Adipose tissue (tissue), 3 donors: ENCODE results near the gene MAP4. TPM values are rescaled to one million over a fixed set of nuclear protein-coding genes. Genes with fewer than 3 reads are reported as not detected.
"Not testable (repeated sequence)": the region's sequence is repeated elsewhere in the genome, so short reads cannot be mapped to it uniquely, and the experiment has no call there.

Source experiments
- H3K27ac ChIP-seq: one replicate; pipeline ENCODE4 v1.5.1; 2013; ENCODE audit warnings: low read depth, low read length
- WGBS, 3 donors: extraction: QIAGEN DNeasy Blood & Tissue Kit; methylation state at CpG; one replicate each; pipeline ENCODE4 v1.1.7; 2013; 5-methylcytosine and 5-hydroxymethylcytosine counted together
- polyA plus RNA-seq, 3 donors: library from polyadenylated mRNA; stranded (reverse); fragments of 200-250 nt; gene quantifications; one replicate each; pipeline ENCODE4 v1.2.3, GENCODE V29; 2013
- donor health status: healthy with polysubstance abuse.
- donor health status: Bipolar disorder and iron deficiency.
- donor health status: healthy.

MAP4 gene, protein sequence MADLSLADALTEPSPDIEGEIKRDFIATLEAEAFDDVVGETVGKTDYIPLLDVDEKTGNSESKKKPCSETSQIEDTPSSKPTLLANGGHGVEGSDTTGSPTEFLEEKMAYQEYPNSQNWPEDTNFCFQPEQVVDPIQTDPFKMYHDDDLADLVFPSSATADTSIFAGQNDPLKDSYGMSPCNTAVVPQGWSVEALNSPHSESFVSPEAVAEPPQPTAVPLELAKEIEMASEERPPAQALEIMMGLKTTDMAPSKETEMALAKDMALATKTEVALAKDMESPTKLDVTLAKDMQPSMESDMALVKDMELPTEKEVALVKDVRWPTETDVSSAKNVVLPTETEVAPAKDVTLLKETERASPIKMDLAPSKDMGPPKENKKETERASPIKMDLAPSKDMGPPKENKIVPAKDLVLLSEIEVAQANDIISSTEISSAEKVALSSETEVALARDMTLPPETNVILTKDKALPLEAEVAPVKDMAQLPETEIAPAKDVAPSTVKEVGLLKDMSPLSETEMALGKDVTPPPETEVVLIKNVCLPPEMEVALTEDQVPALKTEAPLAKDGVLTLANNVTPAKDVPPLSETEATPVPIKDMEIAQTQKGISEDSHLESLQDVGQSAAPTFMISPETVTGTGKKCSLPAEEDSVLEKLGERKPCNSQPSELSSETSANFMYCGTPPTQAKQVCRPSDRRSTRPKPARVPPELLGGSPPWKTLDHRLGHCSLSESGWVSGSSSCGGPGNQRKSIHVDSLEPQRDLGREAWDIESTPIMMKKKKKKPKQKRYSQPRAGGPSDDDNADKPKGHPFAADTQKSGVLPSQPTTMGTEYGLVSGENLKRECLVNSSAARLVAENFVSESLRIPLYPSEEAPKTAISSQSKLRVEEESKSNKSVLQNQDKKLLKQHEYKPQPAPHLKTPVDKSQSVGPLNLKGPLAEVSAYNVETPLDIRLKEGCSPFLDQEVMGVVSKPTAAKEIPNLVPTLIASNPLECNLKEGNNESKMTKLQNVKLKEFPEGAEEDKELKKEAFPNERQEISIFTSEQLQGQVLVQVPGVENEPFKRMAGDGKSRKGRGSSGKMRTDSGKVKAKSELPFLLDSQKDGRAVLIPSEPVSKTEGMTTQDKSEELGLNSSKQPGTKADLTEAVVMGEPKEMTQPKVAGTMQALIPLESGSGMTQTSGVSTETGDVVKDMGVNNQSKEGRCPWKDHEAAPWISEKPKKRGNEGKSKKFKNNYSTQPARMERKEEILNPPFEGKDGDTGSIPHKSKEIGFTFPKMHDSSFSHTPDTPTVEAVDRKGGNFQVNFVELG (N-terminal part only)
- 100 to 1,000 TPM in 2 of 3 donors, 10 to 100 TPM in 1; 46.3 to 186 (median 107) TPM for polyA plus RNA-seq

DNA sequence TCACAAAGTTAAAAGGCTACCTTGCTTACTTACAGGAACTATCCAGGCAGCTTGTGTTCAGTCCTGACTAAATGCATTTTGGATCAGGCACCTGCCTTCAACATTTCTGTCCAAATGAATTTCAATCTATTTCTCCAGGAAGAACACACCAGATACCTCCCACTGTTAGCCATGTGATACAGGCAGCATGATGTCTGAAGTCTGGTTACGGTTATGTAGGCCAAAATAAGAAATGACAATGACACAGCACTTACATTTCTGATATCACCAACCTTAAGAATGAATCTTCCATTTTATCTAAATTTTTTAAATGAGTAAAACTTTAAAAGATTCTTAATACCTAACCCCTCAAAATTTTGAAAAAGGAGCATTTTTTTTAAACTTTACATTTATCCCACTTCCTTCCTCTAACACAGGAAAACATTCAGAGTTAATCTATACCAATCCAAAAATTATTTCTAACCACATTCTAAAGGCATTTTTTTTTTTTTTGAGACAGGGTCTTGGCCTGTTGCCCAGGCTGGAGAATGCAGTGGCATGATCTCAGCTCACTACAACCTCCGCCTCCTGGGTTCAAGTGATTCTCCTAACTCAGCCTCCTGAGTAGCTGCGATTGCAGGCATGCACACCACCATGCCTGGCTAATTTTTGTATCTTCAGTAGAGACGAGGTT, at the start of gene MAP4:
Gene MAP4 (minus strand): TSS at position 116 of the 673 bp plus-strand sequence. CDS start 17,556 bp downstream, outside the sequence.
- 52% methylated on average over 4 of the region's 4 CpGs for WGBS, 3 donors
- no peak within 1 kb of the TSS for H3K27ac ChIP-seq

DNA sequence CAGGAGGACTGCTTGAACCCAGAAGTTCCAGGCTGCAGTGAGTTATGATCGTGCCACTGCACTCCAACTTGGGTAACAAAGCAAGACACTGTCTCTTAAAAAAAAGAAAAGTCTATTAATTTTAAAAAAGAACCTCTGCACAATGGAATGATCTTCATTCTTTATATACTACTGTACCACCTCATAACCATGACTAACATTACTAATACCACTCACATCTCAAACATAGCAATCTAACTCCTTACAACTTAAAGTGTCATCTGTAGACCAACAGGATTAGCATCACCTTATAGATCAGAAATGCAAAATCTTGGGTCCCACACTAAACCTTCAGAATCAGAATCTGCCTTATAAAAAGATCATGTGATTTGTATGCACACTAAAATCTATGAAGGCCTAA, 48.8 kb upstream of the MAP4 start:
- 81 to 96% (median 96%) methylated on average over 1 of the region's 1 CpG for WGBS, 3 donors
- no peak overlapping the region for H3K27ac ChIP-seq

DNA sequence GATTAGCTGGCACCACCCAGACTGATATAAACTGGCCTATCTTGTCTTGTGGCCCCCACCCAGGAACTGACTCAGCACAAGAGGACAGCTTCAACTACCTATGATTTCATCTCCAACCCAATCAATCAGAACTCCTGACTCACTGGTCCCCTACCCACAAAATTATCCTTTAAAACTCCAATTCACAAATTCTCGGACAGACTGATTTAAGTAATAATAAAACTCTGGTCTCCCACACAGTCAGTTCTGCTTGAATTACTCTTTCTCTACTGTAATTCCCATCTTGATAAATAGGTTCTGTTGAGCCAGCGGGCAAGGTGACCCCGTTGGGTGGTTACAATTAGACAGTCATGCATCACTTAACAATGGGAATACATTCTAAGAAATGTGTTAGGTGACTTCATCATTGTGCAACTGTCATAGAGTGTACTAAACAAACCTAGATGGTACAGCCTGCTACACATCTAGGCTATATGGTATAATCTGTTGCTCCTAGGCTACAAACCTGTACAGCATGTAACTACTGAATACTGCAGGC, 48.1 kb upstream of the MAP4 start:
- 80 to 82% (median 81%) methylated on average over 3 of the region's 3 CpGs for WGBS, 3 donors
- H3K27ac ChIP-seq: no peak overlapping the region

DNA sequence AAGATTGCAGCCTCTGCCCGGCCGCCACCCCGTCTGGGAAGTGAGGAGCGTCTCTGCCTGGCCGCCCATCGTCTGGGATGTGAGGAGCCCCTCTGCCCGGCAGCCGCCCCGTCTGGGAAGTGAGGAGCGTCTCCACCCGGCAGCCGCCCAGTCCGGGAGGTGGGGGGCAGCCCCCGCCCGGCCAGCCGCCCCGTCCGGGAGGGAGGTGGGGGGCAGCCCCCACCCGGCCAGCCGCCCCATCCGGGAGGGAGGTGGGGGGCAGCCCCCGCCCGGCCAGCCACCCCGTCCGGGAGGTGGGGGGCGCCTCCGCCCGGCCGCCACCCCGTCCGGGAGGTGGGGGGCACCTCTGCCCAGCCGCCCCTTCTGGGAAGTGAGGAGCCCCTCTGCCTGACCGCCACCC, 45.4 kb upstream of the MAP4 start:
- not testable (repeated sequence) for H3K27ac ChIP-seq
- 93 to 97% (median 96%) methylated on average over 19 to 29 of the region's 33 CpGs for WGBS, 3 donors

DNA sequence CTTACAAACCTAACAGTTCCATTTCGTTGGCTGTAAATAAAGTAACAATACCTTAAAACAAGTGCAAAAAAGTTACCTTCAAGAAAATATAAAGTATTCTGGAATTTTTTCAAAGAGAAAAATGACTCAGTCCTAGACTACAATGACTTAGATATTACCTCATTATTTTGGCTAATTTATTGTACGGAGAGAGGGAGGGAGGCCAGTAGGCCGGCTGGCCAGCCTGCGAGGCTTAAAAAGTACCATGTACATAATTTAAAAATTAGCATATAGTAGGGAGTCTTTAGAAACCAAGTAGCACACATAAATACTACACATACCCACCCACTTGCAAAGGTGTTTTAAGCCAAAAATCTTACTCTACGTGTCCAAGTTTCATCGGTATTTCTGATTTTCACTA, 41.9 kb upstream of the MAP4 start:
- H3K27ac ChIP-seq: no peak overlapping the region
- WGBS, 3 donors: 75 to 86% (median 82%) methylated on average over 6 of the region's 6 CpGs

DNA sequence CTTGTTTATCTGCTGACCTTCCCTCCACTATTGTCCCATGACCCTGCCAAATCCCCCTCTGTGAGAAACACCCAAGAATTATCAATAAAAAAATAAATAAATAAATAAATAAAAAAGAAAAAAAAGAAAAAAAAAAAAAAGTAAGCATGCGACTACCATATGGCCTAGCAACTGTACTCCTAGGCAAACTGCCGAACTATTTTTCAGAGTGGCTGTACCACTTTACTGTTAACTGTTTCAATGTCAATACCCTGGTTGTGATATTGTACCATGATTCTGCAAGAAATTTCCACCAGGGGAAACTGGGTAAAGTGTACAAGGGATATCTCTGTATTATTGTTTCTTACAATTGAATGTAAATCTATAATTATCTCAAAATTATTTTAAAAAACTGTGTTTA, 41.3 kb upstream of the MAP4 start:
- H3K27ac ChIP-seq: no peak overlapping the region
- 18 to 81% (median 61%) methylated on average over 2 of the region's 2 CpGs for WGBS, 3 donors

DNA sequence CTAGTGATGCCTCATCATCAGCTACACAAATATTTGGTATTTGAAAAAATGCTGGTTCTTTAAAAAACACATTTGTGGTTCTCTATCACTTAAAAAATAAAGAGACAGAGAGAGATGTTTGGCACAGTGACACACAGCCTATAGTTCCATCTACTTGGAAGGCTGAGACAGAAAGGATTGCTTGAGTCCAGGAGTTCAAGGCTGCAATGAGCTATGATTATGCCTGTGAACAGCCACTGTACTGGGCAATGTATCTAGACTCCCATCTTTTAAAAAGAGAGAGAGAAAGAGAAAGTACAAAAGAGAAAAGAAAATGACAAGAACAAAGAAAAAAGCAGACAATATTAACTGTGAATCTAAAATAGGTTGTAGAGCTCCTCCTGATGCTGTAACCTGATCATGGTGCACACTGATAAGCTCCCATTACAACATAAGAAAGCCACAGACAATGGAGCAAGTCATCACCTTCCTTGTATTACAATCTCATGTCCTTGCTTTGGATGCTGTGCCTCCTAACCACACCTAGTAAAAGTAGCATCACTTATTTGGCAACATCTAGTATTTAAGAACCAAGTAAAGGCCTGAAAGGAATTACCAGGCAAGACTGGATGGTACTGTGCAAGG, 31.7 kb upstream of the MAP4 start:
- H3K27ac ChIP-seq: no peak overlapping the region

DNA sequence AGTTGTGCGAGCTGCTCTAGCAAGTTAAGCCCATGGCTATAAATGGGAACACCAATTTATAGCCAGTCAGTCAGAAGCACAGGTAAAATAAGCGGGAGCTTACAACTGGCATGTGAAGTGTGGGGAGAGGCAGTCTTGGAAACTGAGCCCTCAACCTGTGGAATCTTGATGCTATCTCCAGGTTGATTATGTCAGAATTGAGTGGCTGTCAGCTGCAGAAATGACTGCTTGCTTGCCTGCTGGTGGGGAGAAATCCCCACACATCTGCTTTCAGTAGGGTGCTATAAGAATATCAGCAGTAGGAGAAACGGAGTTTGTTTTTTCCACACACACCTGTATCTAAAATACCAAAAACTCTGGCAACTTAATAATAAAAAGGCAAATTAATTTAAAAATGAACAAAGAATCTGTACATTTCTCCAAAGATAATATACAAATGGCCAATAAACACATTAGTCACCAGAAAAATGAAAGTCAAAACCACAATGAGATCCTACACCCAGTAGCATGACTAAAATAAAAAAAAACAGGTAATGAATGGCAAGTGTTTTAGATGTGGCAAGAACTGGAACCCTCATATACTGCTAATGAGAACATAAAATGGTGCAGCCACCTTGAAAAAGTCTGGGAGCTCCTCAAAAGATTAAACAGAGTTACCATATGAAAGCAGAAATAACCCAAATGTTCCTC, 26.0 kb upstream of the MAP4 start:
- no peak overlapping the region for H3K27ac ChIP-seq
- WGBS, 3 donors: 92 to 95% (median 95%) methylated on average over 3 of the region's 3 CpGs

DNA sequence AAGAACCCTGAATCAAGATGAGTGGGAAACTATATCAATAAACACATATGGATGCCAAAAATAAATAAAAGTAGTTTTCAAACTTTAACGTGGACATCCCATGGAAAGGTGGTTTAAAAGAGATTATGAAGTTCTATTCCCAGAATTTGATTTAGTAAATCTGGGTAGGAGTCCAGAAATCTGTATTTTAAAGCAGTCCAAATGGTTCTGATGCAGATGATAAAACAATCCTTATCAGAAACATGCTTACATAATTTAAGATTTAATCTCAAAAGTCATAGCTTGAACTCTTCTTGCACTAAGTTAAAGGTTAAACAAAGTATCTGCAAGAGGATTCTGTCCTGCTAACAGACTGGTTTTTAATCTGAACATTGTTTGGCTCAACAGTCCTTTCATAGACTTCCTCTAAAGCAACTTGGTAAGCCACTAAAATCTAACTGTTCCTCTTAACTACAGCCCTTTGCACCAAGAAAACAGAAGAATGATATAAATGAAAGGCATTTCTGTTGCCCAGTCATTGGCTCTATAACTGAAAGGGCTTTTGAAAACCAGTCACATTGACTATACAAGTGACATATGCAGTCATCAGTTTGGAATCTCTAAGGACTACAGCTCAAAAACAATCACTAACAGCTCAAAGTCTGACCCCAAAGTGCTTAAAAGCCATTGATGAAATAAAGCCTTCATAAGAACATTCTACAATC, 23.4 kb upstream of the MAP4 start:
- whole genome bisulfite sequencing, 3 donors: 3 to 8% (median 5%) methylated on average over 1 of the region's 1 CpG
- H3K27ac ChIP-seq: no peak overlapping the region

DNA sequence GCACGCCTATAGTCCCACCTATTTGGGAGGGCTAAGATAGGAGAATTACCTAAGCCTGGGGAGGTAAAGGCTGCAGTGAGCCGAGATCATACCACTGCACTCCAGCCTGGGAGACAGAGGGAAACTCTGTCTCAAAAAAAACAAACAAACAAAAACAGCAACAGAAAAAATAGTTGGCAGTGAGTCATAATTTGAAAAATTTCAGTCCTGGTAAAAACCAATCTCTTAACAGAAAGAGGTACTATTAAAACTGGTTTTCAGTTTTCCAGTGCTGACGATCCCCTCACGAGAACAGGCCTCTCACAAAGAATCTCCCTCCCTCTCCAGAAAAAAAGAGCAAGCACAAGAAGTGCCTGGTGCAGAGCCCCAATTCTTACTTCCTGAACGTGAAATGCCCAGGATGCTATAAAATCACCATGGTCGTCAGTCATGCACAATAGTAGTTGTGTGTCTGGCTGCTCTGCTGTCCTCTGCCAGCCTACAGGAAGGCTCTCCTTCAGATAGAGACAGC, 22.8 kb upstream of the MAP4 start:
- no peak overlapping the region for H3K27ac ChIP-seq
- 51 to 53% (median 53%) methylated on average over 6 of the region's 6 CpGs for WGBS, 3 donors

DNA sequence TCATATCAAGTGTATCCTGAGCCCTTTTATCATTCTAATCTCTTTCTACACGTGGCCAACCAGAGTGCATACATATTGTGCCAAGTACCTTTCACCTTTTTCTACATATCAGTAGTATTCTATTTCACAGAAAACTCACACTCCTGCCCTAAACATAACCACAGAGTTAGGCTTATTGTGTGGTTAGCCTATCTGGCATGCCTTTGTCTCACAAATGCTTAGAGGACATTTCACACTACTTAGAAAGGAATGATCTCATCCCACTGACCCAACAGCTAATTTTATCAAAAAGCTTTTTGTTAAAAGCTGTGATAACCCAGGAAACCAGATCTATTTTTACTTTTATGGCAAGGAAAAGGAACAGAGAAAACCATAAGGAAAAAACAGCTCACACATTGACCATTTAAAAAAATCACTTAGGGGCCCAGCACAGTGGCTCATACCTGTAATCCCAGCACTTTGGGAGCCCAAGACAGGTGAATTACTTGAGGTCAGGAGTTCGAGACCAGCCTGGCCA, 17.8 kb upstream of the MAP4 start:
- no peak overlapping the region for H3K27ac ChIP-seq
- WGBS, 3 donors: 49 to 59% (median 51%) methylated on average over 2 of the region's 2 CpGs

DNA sequence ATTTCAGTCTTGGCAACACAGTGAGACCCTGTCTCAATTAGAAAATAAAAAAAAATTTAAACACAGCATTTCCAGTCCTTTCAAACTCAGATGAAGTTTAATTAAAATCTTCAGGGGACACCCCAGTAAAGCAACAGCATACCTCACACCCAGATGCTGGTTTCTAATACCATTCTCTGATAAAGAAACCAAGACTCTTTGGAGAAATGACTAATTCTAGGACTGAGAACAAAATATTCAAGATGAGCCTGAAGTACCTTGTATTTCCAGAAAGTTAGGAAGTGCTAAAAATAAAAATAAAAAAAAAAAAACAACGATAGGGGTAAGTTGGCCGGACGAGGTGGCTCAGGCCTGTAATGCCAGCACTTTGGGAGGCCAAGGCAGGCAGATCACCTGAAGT, 14.0 kb upstream of the MAP4 start:
- no peak overlapping the region for H3K27ac ChIP-seq
- WGBS, 3 donors: 76 to 85% (median 81%) methylated on average over 3 of the region's 3 CpGs

DNA sequence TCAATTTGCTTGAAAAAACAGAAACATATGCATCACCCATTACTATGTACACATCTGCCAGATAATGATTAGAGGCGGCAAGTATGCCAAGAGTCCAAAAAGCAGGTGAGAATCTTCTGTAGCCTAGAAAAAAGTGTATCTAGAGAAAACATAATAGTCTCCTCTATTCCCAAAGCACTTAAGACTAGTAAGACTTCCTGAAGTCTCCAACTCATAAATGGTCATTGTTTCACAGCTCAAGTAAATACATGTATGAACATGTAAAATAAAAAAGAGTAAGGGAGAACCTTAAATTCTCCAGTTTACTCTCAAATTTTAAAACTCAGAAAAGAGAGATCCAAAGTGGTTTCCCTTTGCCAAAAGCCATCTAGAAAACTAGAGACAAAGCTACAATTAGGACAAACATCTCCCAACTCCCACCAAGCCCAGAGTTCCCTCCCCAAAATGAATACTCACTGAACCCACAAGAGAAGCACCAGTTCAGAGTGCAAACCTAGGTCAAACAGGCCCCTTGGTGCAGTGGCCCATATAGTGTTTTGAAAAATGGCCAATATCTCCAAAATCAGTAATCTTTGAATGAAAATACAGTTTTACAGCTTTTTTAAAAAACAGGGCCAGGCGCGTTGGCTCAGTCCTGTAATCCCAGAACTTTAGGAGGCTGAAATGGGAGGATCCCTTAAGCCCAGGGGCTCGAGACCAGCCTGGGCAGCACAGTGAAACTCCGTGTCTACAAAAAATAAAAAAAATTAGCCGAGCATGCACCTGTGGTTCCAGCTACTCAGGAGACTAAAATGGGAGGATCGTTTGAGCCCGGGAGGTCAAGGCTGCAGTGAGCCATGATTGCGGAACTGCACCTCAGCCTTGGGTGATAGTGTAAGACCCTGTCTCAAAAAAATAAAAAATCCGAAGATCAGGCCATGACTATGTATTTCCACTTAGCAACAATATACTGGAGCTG, 11.0 kb upstream of the MAP4 start:
- H3K27ac ChIP-seq: no peak overlapping the region
- 71 to 77% (median 74%) methylated on average over 10 of the region's 10 CpGs for WGBS, 3 donors

DNA sequence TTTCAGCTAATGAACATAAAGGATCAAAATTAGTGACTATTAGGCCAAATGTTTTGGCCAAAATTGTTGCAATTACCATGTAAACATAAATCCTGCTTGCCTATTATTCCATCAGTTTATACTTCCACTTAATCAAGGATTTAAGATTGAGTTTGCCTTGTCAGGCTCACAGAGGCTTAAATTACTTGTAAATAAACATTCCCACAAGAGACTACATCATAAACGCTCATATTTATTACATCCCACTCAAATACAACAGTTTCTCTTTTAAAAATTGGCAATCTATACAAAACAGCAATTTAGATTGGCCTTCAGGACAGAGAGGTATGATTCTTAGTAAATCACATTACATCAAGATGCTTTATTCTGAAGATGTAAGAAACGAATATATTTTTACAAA, 9.9 kb upstream of the MAP4 start:
- no peak overlapping the region for H3K27ac ChIP-seq
- WGBS, 3 donors: 60 to 70% (median 65%) methylated on average over 2 of the region's 2 CpGs

DNA sequence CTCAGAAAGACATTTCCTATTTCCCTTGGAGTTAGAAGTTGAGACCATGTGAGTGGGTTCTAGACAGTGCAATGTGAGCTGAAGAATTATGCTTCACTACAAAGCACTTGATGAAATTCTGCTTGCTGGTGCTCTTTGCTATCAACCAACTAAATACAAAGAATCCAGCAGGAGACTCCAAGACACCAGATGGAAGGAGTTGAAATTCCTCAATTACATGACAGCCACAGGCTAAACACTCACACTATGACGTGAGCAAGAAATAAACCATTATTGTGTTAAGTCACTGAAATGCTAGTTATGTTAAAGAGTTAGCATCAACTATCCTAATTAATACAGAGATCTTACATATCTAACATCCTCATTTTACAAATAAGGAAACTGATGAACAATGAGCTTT, 8.2 kb upstream of the MAP4 start:
- 76 to 88% (median 84%) methylated on average over 1 of the region's 1 CpG for WGBS, 3 donors
- no peak overlapping the region for H3K27ac ChIP-seq
